ENCODE results near the gene CCDC6.
A peak's percentile ranks its signal among the peaks of the same experiment; 100 is the strongest.
"Not testable (repeated sequence)": the region's sequence is repeated elsewhere in the genome, so short reads cannot be mapped to it uniquely, and the experiment has no call there.

The CCDC6 gene

DNA sequence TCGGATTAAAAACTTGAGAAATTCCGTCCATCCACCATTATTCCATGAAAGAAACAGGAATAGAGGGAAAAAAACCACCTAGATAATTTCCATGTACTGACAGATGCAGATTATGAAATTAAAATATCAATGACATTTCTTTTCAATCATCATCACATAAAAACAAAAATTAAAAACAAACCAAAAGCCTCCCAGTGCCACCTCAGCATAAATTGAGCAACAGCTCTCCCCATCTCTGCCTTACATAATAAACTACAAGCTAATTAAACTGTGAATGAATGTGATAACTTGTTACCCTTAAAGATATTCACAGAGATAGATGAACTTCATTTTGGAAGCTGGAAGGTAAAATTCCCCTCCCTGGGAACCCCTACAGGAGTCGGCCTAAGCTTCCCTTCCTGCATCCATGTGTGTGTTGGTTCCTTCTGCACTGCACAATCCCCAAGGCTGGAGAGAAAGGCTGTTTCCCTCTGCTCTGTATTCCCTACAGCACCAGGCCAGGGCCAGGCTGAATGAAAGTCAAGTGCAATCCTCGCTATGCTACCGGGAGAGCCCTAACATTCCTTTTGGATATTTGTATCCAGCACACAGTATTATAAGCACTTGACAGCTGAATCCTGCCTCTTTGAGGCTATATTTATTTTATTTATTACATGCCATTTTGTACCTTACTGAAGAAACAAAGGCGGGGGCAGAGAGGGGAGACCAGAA is 8.1 kb downstream of the CCDC6 start:
- Mint-ChIP-seq H3K9me3 (no peaks in the 10 kb centered on the region), H3K4me3 (no peak overlapping the region), H3K36me3 (ENCODE audit: low read depth) (peaks cover 79% of the 10 kb centered on the region), H3K4me1 (ENCODE audit: low read depth) (peaks cover 85% of the 10 kb centered on the region), H3K27ac (no peak overlapping the region), H3K27me3 (no peaks in the 10 kb centered on the region)
- no peak for DNase-seq

DNA sequence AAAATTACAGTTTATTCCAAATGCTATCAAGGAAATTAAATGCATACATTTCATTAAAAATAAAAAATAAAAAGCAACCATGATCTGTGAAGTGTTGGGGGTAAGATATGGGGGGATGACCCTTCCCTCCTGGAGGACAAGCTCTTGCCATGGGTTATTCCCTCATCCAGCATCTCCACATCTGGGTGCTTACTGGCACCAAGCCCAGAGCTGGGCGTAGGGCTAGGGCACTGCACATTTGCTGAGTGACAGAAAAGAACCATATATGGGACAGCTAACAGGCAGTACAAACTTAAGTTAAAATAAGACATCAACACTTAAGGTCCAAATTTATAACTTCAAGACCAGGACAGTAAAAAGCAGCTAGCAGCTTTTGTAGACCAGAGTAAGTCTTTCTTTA is 10.2 kb downstream of the CCDC6 start:
- H3K9me3 Mint-ChIP-seq, result no peaks in the 10 kb centered on the region
- peaks cover 86% of the 10 kb centered on the region for H3K4me1 Mint-ChIP-seq (ENCODE audit: low read depth)
- no peak for DNase-seq
- H3K4me3 Mint-ChIP-seq, result no peak overlapping the region
- no peaks in the 10 kb centered on the region for H3K27me3 Mint-ChIP-seq
- H3K36me3 Mint-ChIP-seq (ENCODE audit: low read depth), result peaks cover 68% of the 10 kb centered on the region
- H3K27ac Mint-ChIP-seq, result no peak overlapping the region

DNA sequence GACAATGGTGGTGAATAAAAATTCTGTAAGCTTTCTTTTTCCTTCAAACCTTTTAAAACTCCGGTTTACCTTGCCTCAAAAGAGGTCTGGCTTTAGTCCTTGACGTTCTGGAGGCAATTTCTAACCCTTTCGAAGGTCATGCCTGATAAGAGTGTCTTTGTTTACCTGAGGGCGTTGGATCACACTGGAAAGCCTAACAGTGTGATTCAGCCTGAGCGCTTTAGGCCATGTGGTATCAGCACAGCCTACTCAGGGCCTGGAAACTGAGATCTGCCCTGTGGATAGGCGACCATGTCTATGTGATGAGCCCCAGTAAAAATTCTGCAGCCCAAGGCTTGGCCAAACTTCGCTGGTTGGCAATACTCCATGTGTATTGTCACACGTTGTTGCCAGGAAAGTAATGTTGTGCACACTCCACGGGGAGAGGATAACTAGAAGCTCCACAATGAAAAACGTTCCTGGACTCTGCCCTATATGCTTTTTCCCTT is 10.7 kb downstream of the CCDC6 start:
- H3K9me3 Mint-ChIP-seq, result no peaks in the 10 kb centered on the region
- DNase-seq, result no peak
- no peak overlapping the region for H3K27ac Mint-ChIP-seq
- H3K36me3 Mint-ChIP-seq (ENCODE audit: low read depth), result peaks cover 67% of the 10 kb centered on the region
- no peak overlapping the region for H3K4me3 Mint-ChIP-seq
- H3K27me3 Mint-ChIP-seq, result no peaks in the 10 kb centered on the region
- H3K4me1 Mint-ChIP-seq (ENCODE audit: low read depth), result peaks cover 85% of the 10 kb centered on the region

DNA sequence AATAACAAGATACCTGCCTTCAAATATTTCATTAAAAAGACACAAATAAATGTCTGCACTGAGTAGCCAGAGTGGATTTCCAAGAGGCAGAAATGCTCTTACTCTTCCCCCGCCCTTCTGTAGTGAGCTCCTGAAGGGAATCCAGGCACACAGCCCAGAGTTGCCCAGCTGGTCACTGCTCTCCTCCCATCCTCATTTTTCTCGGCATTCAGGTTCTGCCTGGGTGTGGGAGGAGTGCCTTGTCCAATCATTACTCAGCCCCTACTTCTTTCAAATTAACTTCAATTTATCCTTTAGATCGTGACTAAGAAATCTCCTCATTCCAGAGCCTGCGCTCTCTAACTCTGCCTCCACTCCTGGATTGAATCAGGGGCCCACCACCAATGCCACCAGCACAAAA is 12.2 kb downstream of the CCDC6 start:
- DNase-seq, result no peak
- Mint-ChIP-seq H3K27me3 (no peaks in the 10 kb centered on the region), H3K36me3 (ENCODE audit: low read depth) (peaks cover 66% of the 10 kb centered on the region), H3K4me3 (no peak overlapping the region), H3K27ac (no peak overlapping the region), H3K4me1 (ENCODE audit: low read depth) (peaks cover 83% of the 10 kb centered on the region), H3K9me3 (no peaks in the 10 kb centered on the region)

DNA sequence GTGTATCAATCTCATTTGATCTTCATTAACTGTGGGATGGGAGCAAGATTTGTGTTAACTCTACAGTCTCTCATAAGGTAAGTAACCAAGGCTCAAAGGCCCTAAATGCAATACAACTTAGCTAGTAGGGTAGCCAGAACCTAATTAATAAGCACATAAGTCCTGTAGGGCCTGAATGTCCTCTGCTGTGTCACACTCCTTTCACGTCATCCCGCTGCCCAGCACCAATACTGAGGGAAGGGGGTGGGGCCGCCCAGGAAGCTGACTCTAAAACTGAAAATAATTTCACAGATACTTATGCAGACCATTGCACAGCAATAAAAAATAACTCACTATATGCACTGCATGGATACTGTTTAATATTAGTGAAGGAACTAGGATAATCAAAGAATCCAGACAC is 13.7 kb downstream of the CCDC6 start:
- Mint-ChIP-seq H3K36me3 (ENCODE audit: low read depth) (peaks cover 69% of the 10 kb centered on the region), H3K27me3 (no peaks in the 10 kb centered on the region), H3K4me1 (ENCODE audit: low read depth) (peaks cover 86% of the 10 kb centered on the region), H3K27ac (peak overlapping the region; percentile 14), H3K4me3 (no peak overlapping the region), H3K9me3 (no peaks in the 10 kb centered on the region)
- DNase-seq, result no peak

DNA sequence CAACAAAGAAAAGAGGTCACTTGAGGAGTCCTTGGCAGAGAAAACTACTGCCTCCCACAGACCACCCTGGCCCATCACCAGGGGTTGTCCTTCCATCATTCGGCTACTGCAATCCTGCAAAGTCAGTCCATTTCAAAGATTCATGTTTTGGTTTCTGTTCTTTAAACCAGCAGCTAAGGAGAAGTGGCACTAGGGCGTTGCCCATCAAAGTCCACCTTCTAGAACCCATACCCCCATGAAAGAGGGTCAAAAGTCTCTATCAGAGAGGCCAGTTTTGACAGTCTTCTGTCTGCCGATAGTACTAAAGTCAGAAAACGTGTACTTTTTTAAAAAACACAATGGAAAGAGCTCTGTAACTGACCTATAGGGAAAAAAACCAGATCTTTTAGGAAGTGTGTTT is 14.4 kb downstream of the CCDC6 start:
- no peak for DNase-seq
- Mint-ChIP-seq H3K27me3 (no peaks in the 10 kb centered on the region), H3K36me3 (ENCODE audit: low read depth) (peaks cover 69% of the 10 kb centered on the region), H3K4me1 (ENCODE audit: low read depth) (peaks cover 89% of the 10 kb centered on the region), H3K27ac (peak overlapping the region; percentile 18), H3K4me3 (no peak overlapping the region), H3K9me3 (no peaks in the 10 kb centered on the region)

DNA sequence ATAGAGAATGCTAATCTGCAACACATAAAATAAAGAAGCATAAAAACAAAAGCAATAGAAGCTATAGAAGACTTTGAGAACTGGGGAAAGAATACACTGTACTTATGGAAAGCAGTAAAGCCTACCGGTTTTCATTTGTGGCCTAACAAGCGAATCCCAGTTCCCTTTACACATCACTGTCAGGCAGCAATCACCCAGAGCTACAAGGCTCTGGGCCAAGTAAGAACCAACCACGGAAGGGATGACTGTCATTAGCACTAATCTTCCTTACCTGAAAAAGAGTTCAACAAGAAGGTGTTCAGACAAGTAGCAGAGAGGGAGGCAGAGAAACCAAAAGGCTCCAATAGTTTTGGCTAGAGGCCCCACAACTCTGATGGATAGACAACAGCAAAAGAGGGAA is 15.0 kb downstream of the CCDC6 start:
- Mint-ChIP-seq H3K36me3 (ENCODE audit: low read depth) (peaks cover 65% of the 10 kb centered on the region), H3K4me1 (ENCODE audit: low read depth) (peaks cover 89% of the 10 kb centered on the region), H3K9me3 (no peaks in the 10 kb centered on the region), H3K4me3 (no peak overlapping the region), H3K27ac (peak overlapping the region; percentile 66), H3K27me3 (no peaks in the 10 kb centered on the region)
- no peak for DNase-seq

DNA sequence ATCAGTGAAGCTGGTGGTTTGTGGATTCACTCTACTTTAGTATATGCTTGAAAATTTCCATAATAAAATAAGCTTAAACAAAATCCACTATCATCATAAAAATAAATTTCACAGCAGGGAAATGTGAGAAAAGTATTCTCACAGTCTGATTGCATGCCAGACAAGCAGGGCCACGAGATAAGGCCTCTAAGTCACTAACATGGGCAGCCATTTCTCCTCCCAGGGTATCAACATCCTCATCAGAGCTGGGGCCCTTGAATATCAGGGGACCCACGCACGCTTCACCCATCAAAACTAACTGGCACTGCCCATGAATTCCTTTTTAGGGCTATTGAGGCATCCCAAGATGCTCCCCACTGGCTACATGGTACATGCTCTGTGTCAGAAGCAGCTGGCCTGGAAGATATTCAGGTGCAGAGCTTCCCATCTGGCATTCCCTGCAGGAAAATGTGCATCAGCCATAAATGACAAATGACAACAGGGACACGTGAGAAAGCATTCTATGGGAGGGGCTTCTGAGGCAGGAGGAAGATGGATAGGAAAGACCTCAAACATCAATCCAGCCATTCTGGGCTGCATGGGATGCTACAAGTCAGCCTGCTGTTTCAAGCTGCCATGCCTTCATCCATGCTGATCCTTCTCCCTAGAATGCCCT is 17.4 kb downstream of the CCDC6 start:
- peaks cover 56% of the 10 kb centered on the region for H3K36me3 Mint-ChIP-seq (ENCODE audit: low read depth)
- no peak for DNase-seq
- peaks cover 93% of the 10 kb centered on the region for H3K4me1 Mint-ChIP-seq (ENCODE audit: low read depth)
- H3K27ac Mint-ChIP-seq, result peak overlapping the region; percentile 70
- H3K9me3 Mint-ChIP-seq, result no peaks in the 10 kb centered on the region
- no peaks in the 10 kb centered on the region for H3K27me3 Mint-ChIP-seq
- H3K4me3 Mint-ChIP-seq, result no peak overlapping the region

DNA sequence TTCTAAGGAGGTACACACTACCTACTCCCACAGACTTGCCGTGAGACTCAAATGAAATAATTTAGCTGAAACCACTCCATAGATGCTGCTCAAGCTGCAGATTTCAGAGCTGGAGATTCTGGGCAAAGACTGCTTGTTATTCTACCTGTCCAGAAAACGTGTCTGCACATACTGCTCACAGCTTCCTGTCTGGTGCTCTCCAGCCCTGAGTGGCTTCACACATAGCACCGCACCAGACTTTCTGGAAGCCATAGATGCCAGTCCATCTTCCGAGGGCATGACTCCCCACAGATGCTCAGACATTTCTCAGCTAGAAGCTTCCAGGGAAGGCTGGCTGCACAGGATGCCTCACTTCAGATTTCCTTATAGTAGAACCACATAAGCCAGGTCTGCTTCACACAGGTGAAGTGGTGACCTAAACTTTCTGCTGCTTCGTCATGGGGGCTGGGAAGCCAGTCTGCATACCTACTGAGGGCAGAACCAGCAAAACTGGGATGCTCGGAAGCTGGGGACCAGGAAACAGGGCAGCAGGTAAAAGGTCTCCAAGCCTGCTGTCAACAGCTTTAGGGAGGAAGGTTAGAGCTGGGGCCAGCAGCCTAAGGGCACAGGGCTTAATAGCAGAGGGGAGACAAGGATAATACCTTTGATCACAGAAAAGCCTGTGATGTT is 18.2 kb downstream of the CCDC6 start:
- Mint-ChIP-seq H3K36me3 (ENCODE audit: low read depth) (peaks cover 50% of the 10 kb centered on the region), H3K4me1 (ENCODE audit: low read depth) (peaks cover 94% of the 10 kb centered on the region), H3K27me3 (no peaks in the 10 kb centered on the region), H3K4me3 (no peak overlapping the region), H3K9me3 (no peaks in the 10 kb centered on the region), H3K27ac (peak overlapping the region; percentile 72)
- no peak for DNase-seq

DNA sequence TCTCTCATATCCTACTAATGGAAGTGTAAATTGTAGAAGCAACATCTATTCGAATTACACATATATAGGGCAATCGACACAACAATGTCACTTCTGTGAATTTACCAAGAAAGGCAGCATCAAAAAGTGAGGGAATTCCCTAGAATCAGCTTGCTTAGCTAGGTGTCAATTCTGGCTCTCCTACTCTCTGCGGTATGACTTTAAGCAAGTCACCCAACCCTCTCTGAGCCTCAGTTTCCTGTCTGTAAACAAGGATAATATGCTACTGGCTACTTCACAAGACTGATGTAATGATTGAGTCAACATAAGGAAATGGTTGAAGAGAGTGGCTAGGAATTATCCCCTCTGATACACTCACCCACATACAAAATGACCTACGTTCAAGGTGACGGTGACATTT is 19.4 kb downstream of the CCDC6 start:
- Mint-ChIP-seq H3K27me3 (no peaks in the 10 kb centered on the region), H3K27ac (peak overlapping the region; percentile 78), H3K4me3 (peak overlapping the region; percentile 35), H3K36me3 (ENCODE audit: low read depth) (peaks cover 49% of the 10 kb centered on the region), H3K4me1 (ENCODE audit: low read depth) (peaks cover 89% of the 10 kb centered on the region), H3K9me3 (no peaks in the 10 kb centered on the region)
- DNase-seq, result no peak

DNA sequence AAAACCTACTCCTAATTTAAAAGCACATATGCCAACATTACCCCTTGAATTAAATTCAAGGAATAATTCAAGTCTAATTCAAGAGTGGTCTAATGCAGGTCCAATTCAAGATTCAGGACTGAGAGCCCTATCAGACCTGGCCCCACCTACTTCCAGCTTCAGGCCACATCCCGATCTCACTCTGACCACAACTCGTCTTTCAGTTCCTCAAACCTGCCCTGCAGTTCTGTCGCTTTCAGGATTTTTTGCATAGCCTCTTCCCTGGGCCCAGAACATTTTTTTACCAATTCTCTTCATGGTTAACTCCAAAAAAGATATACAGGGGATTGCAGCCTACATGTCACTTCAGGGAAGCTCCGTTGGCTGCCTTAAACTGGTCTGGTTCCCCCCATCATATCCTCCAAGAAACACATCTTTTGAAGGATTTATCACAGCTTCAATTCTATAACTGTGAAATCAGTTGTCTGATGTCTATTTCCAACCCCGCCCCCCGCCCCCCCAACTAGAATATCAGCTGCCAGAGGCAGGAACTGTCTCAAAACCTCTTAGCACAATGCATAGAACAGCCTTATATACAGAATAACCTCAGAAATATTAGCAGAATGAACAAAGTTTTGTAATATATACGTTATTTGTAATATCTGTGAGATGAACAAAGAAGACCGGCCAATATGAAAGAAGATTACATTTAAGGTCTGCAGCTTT is 20.8 kb downstream of the CCDC6 start:
- Mint-ChIP-seq H3K4me1 (ENCODE audit: low read depth) (peaks cover 90% of the 10 kb centered on the region), H3K36me3 (ENCODE audit: low read depth) (peaks cover 44% of the 10 kb centered on the region), H3K27ac (peak overlapping the region; percentile 78), H3K9me3 (no peaks in the 10 kb centered on the region), H3K27me3 (no peaks in the 10 kb centered on the region), H3K4me3 (peak overlapping the region; percentile 35)
- no peak for DNase-seq

DNA sequence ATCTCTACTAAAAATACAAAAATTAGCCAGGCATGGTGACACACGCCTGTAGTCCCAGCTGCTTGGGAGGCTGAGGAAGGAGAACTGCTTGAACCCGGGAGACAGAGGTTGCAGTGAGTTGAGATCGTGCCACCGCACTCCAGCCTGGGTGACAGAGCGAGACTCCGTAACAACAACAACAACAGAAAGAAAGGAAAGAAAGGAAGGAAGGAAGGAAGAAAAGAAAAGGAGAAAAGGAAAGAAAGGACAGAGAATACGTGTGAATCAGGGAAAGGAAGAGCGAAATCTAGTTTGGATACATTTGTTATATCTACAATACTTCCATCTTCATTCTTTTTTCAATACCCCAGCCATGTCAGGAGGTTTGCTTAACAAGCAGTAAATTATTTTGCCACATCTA is 21.5 kb downstream of the CCDC6 start:
- not testable (repeated sequence) for H3K27me3 Mint-ChIP-seq, H3K9me3 Mint-ChIP-seq, DNase-seq, H3K4me3 Mint-ChIP-seq
- Mint-ChIP-seq H3K4me1 (ENCODE audit: low read depth) (peaks cover 91% of the 10 kb centered on the region), H3K27ac (peak overlapping the region; percentile 53), H3K36me3 (ENCODE audit: low read depth) (peaks cover 39% of the 10 kb centered on the region)

DNA sequence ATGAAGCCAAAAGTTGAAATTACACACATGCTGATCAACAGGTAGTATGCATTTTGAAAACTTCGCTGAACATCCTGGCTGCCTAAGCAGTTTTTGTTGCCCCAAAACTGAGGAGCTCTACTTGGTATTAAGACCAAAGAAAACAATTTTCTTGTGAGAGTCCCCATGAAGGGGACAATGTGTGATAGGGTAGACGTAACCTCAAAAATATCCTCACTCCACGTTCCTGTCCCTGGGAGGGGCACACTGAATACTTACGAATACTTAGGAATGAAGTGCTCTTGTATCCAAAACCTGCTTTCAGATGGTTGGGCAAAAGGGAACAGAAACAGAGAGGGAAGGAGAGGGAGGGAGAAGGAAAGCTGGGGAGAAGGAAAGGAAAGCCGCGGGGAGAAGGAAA is 24.7 kb downstream of the CCDC6 start:
- no peaks in the 10 kb centered on the region for H3K27me3 Mint-ChIP-seq
- H3K27ac Mint-ChIP-seq, result peak overlapping the region; percentile 96
- peaks cover 28% of the 10 kb centered on the region for H3K36me3 Mint-ChIP-seq (ENCODE audit: low read depth)
- H3K9me3 Mint-ChIP-seq, result peaks cover 3% of the 10 kb centered on the region
- peak overlapping the region; percentile 65 for H3K4me3 Mint-ChIP-seq
- DNase-seq, result no peak
- H3K4me1 Mint-ChIP-seq (ENCODE audit: low read depth), result peaks cover 91% of the 10 kb centered on the region

DNA sequence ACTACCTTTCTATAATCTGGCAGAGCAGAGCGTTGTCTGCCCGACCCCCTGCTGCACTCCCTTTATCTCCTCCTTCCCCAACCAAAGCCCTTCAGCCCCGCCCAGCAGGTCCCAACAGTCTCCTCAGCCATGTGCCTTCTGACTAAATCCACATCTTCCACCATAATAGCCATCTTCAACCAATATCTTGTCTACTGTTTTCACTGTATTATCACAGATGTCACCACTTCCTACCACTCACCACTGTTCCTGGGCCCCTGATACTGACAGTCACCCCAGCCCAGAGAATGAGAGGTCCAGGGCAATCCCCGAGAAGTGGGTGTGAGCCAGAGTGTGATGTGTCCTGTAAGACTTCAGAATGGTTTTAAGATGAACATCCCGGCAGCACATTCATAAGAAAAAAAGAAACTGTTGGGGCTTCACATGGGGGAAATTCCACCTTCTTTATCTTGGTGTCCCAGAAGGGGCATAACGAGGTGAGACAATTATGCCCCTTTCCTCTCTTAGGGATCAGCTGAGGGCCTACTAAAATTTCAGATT is 25.3 kb downstream of the CCDC6 start:
- H3K4me3 Mint-ChIP-seq, result peak overlapping the region; percentile 65
- H3K36me3 Mint-ChIP-seq (ENCODE audit: low read depth), result peaks cover 28% of the 10 kb centered on the region
- H3K4me1 Mint-ChIP-seq (ENCODE audit: low read depth), result peaks cover 91% of the 10 kb centered on the region
- peak; percentile 76 for DNase-seq
- H3K27ac Mint-ChIP-seq, result peak overlapping the region; percentile 96
- H3K27me3 Mint-ChIP-seq, result no peaks in the 10 kb centered on the region
- H3K9me3 Mint-ChIP-seq, result peaks cover 3% of the 10 kb centered on the region
